Chondrocyte (in vitro differentiated cells): ENCODE data around the gene ESYT2. TPM values are rescaled to one million over a fixed set of nuclear protein-coding genes. Genes with fewer than 3 reads are reported as not detected.
A peak's percentile ranks its signal among the peaks of the same experiment; 100 is the strongest.

ENCODE experiments used
- DNase-seq: peaks from one replicate; pipeline ENCODE4 v3.0.0; 2021; ENCODE audit warnings: mixed read lengths, low spot score
- H3K27ac Mint-ChIP-seq: one replicate; pipeline ENCODE4 v1.8.0; 2021; ENCODE audit warnings: mild to moderate bottlenecking, moderate library complexity, mixed read lengths; ENCODE audit not compliant: unreplicated experiment
- H3K27me3 Mint-ChIP-seq: 2 replicates; pipeline ENCODE4 v1.8.0; 2021; ENCODE audit warnings: low read depth, mixed read lengths
- H3K36me3 Mint-ChIP-seq: 2 replicates; pipeline ENCODE4 v1.8.0; 2021; ENCODE audit warnings: low read depth, mixed read lengths
- H3K4me1 Mint-ChIP-seq: 2 replicates; pipeline ENCODE4 v1.8.0; 2021; ENCODE audit warnings: low read depth, mild to moderate bottlenecking, mixed read lengths
- H3K4me3 Mint-ChIP-seq: one replicate; pipeline ENCODE4 v1.8.0; 2021; ENCODE audit warnings: mild to moderate bottlenecking, moderate library complexity, mixed read lengths; ENCODE audit not compliant: unreplicated experiment
- H3K9me3 Mint-ChIP-seq: 2 replicates; pipeline ENCODE4 v1.8.0; 2021; ENCODE audit warnings: low read depth, mixed read lengths
- total RNA-seq: library from RNA; stranded (reverse); gene quantifications from 3 replicates; pipeline ENCODE4 v1.2.1, GENCODE V29; 2021
- TF ChIP-seq, protein P1 (sequence below): fragments of 200-600 bp; sonication (generic); IDR thresholded peaks from 2 replicates; pipeline ENCODE4 v1.5.0; 2021; ENCODE audit warnings: antibody characterized with exemption, mild to moderate bottlenecking, moderate library complexity

ESYT2 gene
- total RNA-seq, 1 donor from 2014 or later, result 108 TPM

DNA sequence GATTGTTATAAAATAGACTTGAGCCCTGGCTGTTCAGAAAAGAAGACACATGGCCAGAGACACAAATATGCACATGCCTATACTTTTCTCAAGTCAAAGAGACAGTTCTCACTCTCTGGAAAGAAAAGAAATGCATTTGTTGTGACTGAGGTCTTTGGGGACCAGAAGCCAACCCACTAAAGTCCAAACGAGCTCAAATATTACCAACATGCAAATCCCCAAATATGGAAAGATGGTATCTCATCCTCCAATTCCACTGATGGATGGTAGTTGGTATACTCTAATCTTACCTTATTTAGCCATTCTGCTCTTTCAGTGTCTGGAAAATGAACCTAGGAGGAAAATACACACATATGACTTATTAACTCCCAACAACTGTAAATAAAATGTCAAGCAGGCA lies 30.6 kb downstream of the ESYT2 start:
- Mint-ChIP-seq H3K27me3 (no peaks in the 10 kb centered on the region), H3K36me3 (peaks cover 14% of the 10 kb centered on the region), H3K4me3 (no peak overlapping the region), H3K27ac (no peak overlapping the region), H3K4me1 (peaks cover 65% of the 10 kb centered on the region), H3K9me3 (no peaks in the 10 kb centered on the region)
- TF ChIP-seq, protein P1, sequence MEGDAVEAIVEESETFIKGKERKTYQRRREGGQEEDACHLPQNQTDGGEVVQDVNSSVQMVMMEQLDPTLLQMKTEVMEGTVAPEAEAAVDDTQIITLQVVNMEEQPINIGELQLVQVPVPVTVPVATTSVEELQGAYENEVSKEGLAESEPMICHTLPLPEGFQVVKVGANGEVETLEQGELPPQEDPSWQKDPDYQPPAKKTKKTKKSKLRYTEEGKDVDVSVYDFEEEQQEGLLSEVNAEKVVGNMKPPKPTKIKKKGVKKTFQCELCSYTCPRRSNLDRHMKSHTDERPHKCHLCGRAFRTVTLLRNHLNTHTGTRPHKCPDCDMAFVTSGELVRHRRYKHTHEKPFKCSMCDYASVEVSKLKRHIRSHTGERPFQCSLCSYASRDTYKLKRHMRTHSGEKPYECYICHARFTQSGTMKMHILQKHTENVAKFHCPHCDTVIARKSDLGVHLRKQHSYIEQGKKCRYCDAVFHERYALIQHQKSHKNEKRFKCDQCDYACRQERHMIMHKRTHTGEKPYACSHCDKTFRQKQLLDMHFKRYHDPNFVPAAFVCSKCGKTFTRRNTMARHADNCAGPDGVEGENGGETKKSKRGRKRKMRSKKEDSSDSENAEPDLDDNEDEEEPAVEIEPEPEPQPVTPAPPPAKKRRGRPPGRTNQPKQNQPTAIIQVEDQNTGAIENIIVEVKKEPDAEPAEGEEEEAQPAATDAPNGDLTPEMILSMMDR, result no peak
- no peak for DNase-seq

DNA sequence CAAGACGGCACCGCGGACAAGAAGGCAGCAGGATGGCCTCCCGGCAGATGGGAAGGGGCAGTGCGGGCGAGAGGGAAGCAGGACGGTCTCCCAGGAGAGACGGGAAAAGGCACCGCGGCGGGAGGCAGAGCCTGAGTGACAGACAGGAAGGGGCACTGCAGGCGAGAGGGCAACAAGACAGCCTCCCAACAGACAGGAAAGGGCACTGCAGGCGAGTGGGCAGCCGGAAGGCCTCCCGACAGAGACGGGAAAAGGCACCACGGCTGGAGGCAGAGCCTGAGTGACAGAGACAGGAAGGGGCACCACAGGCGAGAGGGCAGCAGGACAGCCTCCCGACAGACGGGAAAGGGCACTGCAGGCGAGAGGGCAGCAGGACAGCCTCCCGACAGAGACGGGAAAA lies 32.6 kb downstream of the ESYT2 start:
- peak overlapping the region; percentile 75 for H3K27ac Mint-ChIP-seq
- no peaks in the 10 kb centered on the region for H3K27me3 Mint-ChIP-seq
- no peak for DNase-seq
- H3K36me3 Mint-ChIP-seq, result peaks cover 23% of the 10 kb centered on the region
- peaks cover 45% of the 10 kb centered on the region for H3K4me1 Mint-ChIP-seq
- TF ChIP-seq, protein P1, result no peak
- no peak overlapping the region for H3K4me3 Mint-ChIP-seq
- no peaks in the 10 kb centered on the region for H3K9me3 Mint-ChIP-seq

DNA sequence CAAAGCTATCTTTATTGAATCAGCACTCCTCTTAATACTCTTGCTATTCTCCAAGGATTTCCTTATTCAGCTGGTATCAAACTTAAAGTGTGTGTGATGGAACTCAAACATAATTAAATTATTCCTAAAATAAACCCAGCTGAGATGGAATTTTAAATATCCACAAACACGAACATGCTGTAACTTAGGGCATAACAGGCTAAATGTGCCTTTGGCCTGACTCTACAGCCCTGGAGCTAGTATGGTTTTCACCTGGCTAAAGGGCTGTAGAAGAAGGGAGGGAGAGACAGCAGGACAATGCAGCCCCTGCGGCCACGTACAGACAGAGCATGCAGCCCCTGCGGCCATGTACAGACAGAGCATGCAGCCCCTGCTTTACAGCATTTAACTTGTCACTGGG lies 34.0 kb downstream of the ESYT2 start:
- Mint-ChIP-seq H3K27me3 (no peaks in the 10 kb centered on the region), H3K27ac (no peak overlapping the region), H3K4me3 (no peak overlapping the region), H3K9me3 (no peaks in the 10 kb centered on the region), H3K4me1 (peaks cover 36% of the 10 kb centered on the region), H3K36me3 (peaks cover 29% of the 10 kb centered on the region)
- no peak for DNase-seq
- TF ChIP-seq, protein P1, result no peak

DNA sequence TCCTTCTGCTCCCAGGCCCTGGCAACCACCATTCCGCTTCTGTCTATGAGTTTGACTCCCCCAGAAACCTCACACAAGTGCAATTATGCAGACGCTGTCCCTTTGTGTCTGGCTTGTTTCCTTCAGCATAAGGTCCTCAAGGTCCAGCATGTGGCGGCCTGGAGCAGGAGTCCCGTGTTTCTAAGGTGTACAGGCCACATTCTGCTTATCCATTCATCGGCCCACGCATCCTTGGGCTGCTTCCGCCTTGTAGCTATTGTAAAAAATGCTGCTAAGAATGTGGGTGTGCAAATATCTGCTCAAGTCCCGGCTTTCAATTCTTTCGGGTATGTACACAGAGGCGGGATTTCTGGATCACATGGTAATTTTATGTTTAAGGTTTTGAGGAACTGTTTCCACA lies 38.2 kb downstream of the ESYT2 start:
- Mint-ChIP-seq H3K4me1 (peaks cover 40% of the 10 kb centered on the region), H3K27me3 (no peaks in the 10 kb centered on the region), H3K36me3 (peaks cover 33% of the 10 kb centered on the region), H3K4me3 (no peak overlapping the region), H3K27ac (no peak overlapping the region), H3K9me3 (no peaks in the 10 kb centered on the region)
- DNase-seq, result no peak
- TF ChIP-seq, protein P1, result no peak

DNA sequence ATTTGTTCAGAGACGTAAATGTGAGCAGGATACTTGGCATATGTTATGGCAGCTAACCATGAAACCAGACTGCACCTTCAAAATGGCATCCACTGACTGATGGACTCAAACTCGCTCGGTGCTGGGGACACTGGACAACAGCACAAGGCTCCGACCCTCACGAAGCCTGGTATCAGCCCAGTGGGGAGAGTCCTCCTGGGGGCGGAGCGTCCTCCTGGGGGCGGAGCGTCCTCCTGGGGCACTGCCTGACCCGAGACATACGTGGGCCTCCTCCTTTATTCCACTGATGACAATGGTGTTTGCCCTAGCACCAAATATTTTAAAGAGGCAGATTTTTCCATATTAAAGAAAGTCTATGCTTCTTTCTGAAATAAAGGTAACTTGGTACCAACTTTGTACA lies 39.5 kb downstream of the ESYT2 start:
- no peaks in the 10 kb centered on the region for H3K27me3 Mint-ChIP-seq
- H3K36me3 Mint-ChIP-seq, result peaks cover 30% of the 10 kb centered on the region
- H3K27ac Mint-ChIP-seq, result no peak overlapping the region
- no peaks in the 10 kb centered on the region for H3K9me3 Mint-ChIP-seq
- H3K4me1 Mint-ChIP-seq, result peaks cover 38% of the 10 kb centered on the region
- DNase-seq, result no peak
- TF ChIP-seq, protein P1, result no peak
- H3K4me3 Mint-ChIP-seq, result no peak overlapping the region
